Hepatocyte (in vitro differentiated cells): ENCODE data around the gene B2M. TPM values are rescaled to one million over a fixed set of nuclear protein-coding genes. Genes with fewer than 3 reads are reported as not detected.
"Not testable (repeated sequence)": the region's sequence is repeated elsewhere in the genome, so short reads cannot be mapped to it uniquely, and the experiment has no call there.

ENCODE experiments used
- DNase-seq: peaks from one replicate; pipeline ENCODE4 v3.0.0-alpha.2; 2016; ENCODE audit warnings: low spot score
- H2AFZ ChIP-seq: fragments of 200-600 bp; sonication (generic); 2 replicates; pipeline ENCODE4 v1.6.0; 2016; ENCODE audit warnings: antibody characterized with exemption, mild to moderate bottlenecking
- H3K27ac ChIP-seq: fragments of 200-600 bp; sonication (generic); 2 replicates; pipeline ENCODE4 v1.5.1; 2016; ENCODE audit warnings: mild to moderate bottlenecking
- H3K27me3 ChIP-seq: fragments of 200-600 bp; sonication (generic); 2 replicates; pipeline ENCODE4 v1.6.1; 2016
- H3K36me3 ChIP-seq: fragments of 200-600 bp; sonication (generic); replicated peaks from 2 replicates; pipeline ENCODE4 v1.5.1; 2016; ENCODE audit warnings: low read depth; ENCODE audit not compliant: insufficient read depth
- H3K4me1 ChIP-seq: fragments of 200-600 bp; sonication (generic); 2 replicates; pipeline ENCODE4 v1.5.1; 2016; ENCODE audit warnings: mild to moderate bottlenecking, moderate library complexity; ENCODE audit not compliant: insufficient read depth
- H3K4me2 ChIP-seq: fragments of 200-600 bp; sonication (generic); 2 replicates; pipeline ENCODE4 v1.6.0; 2016
- H3K4me3 ChIP-seq: fragments of 200-600 bp; sonication (generic); 2 replicates; pipeline ENCODE4 v1.5.1; 2016; ENCODE audit warnings: mild to moderate bottlenecking
- H3K79me2 ChIP-seq: fragments of 200-600 bp; sonication (generic); 2 replicates; pipeline ENCODE4 v1.6.0; 2017; ENCODE audit warnings: mild to moderate bottlenecking
- H3K9me2 ChIP-seq: fragments of 200-600 bp; sonication (generic); replicated peaks from 2 replicates; pipeline ENCODE4 v1.6.0; 2017; ENCODE audit warnings: mild to moderate bottlenecking; ENCODE audit not compliant: insufficient read depth
- H3K9me3 ChIP-seq: fragments of 200-600 bp; sonication (generic); 2 replicates; pipeline ENCODE4 v1.5.1; 2016; ENCODE audit warnings: low read depth, mild to moderate bottlenecking
- H4K20me1 ChIP-seq: fragments of 200-600 bp; sonication (generic); 2 replicates; pipeline ENCODE4 v1.6.0; 2016; ENCODE audit warnings: mild to moderate bottlenecking; ENCODE audit not compliant: insufficient read depth, poor library complexity, severe bottlenecking
- CTCF ChIP-seq: fragments of 200-600 bp; sonication (generic); IDR thresholded peaks from 2 replicates; pipeline ENCODE4 v1.5.1; 2016; ENCODE audit warnings: antibody characterized with exemption, mild to moderate bottlenecking; ENCODE audit not compliant: poor library complexity
- EZH2 ChIP-seq: fragments of 200-600 bp; sonication (generic); IDR thresholded peaks from 2 replicates; pipeline ENCODE4 v1.6.1; 2016; ENCODE audit warnings: antibody characterized with exemption, mild to moderate bottlenecking, borderline replicate concordance
- EZH2phosphoT487 ChIP-seq: fragments of 200-600 bp; sonication (generic); IDR thresholded peaks from one replicate; pipeline ENCODE4 v1.6.1; 2018; ENCODE audit warnings: antibody characterized with exemption, mild to moderate bottlenecking, low read depth, moderate library complexity; ENCODE audit not compliant: unreplicated experiment, severe bottlenecking
- WGBS: methylation state at CpG from one replicate; pipeline ENCODE4 v1.1.6; 2016; ENCODE audit warnings: low lambda C conversion rate; ENCODE audit errors: missing lambda C conversion rate; 5-methylcytosine and 5-hydroxymethylcytosine counted together
- polyA plus RNA-seq: library from polyadenylated mRNA; unstranded; fragments of >200 nt; fragmentation: Nextera tagmentation; extraction: Ambion mirVana; gene quantifications from 2 replicates; pipeline ENCODE4 v1.2.1, GENCODE V29; 2016
- total RNA-seq: library from RNA; depleted of rRNA; stranded (reverse); fragments of >200 nt; gene quantifications from 2 replicates; pipeline ENCODE4 v1.2.3, GENCODE V29; 2014

B2M gene
- total and polyA plus RNA-seq, 2 experiments from 2014 or later = 2,324 to 2,570 TPM

GRCh38 chr15:44736181-44736765 is 25.0 kb downstream of the B2M start, which contains the start of gene TRIM69:
Gene TRIM69 (plus strand): TSS chr15:44736528. CDS start chr15:44736705, 177 bp downstream.
- Histone ChIP-seq H3K4me1 (no peaks in the 10 kb centered on the region), H4K20me1 (no peaks in the 10 kb centered on the region), H3K9me2 (no peaks in the 10 kb centered on the region), H3K4me3 (no peak within 1 kb of the TSS), H3K9me3 (no peaks in the 10 kb centered on the region), H2AFZ (no peak within 1 kb of the TSS), H3K79me2 (peaks cover under 1% of the 10 kb centered on the region), H3K27me3 (no peaks in the 10 kb centered on the region), H3K36me3 (no peaks in the 10 kb centered on the region), H3K27ac (peak within 1 kb of the TSS; percentile 10), H3K4me2 (no peak within 1 kb of the TSS)
- 84% methylated on average over 3 of the region's 3 CpGs for WGBS
- no peak for TF ChIP-seq EZH2
- no peak for TF ChIP-seq EZH2phosphoT487
- no peak for TF ChIP-seq CTCF
- no peak for DNase-seq

GRCh38 chr15:44738340-44738984 is 27.1 kb downstream of the B2M start:
- peak; percentile 28 for DNase-seq
- Histone ChIP-seq H2AFZ (no peak overlapping the region), H4K20me1 (no peaks in the 10 kb centered on the region), H3K9me3 (no peaks in the 10 kb centered on the region), H3K27ac (no peak overlapping the region), H3K9me2 (no peaks in the 10 kb centered on the region), H3K4me1 (no peaks in the 10 kb centered on the region), H3K4me2 (no peak overlapping the region), H3K27me3 (no peaks in the 10 kb centered on the region), H3K79me2 (no peaks in the 10 kb centered on the region), H3K36me3 (no peaks in the 10 kb centered on the region), H3K4me3 (no peak overlapping the region)
- WGBS = 82% methylated on average over 3 of the region's 3 CpGs
- peak; percentile 67 for TF ChIP-seq CTCF
- TF ChIP-seq EZH2 = no peak

DNA sequence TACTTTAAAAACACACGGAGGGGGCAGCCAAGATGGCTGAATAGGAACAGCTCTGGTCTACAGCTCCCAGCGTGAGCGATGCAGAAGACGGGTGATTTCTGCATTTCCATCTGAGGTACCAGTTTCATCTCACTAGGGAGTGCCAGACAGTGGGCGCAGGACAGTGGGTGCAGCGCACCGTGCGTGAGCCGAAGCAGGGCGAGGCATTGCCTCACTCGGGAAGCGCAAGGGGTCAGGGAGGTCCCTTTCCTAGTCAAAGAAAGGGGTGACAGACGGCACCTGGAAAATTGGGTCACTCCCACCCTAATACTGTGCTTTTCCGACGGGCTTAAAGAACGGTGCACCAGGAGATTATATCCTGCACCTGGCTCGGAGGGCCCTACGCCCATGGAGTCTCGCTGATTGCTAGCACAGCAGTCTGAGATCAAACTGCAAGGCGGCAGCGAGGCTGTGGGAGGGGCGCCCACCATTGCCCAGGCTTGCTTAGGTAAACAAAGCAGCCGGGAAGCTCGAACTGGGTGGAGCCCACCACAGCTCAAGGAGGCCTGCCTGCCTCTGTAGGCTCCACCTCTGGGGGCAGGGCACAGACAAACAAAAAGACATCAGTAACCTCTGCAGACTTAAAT is 28.0 kb downstream of the B2M start:
- not testable (repeated sequence) for H3K4me1 ChIP-seq, DNase-seq, H3K36me3 ChIP-seq, H3K9me3 ChIP-seq, H3K9me2 ChIP-seq, H3K4me2 ChIP-seq, H3K79me2 ChIP-seq, H3K27me3 ChIP-seq, H3K27ac ChIP-seq, H4K20me1 ChIP-seq, H2AFZ ChIP-seq, H3K4me3 ChIP-seq
- 78% methylated on average over 24 of the region's 24 CpGs for WGBS

DNA sequence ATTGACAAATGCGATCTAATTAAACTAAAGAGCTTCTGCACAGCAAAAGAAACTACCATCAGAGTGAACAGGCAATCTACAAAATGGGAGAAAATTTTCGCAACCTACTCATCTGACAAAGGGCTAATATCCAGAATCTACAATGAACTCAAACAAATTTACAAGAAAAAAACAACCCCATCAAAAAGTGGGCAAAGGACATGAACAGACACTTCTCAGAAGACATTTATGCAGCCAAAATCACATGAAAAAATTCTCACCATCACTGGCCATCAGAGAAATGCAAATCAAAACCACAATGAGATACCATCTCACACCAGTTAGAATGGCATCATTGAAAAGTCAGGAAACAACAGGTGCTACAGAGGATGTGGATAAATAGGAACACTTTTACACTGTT is 32.1 kb downstream of the B2M start:
- 92% methylated on average over 1 of the region's 2 CpGs for WGBS
- H3K9me2 ChIP-seq, H3K4me3 ChIP-seq, H3K27me3 ChIP-seq, H2AFZ ChIP-seq, H3K9me3 ChIP-seq, H3K4me2 ChIP-seq, DNase-seq, H3K79me2 ChIP-seq, H3K36me3 ChIP-seq, H4K20me1 ChIP-seq, H3K4me1 ChIP-seq, H3K27ac ChIP-seq: not testable (repeated sequence)
